Kidney (tissue), 14 donors: ENCODE results near the gene MAFG. TPM values are rescaled to one million over a fixed set of nuclear protein-coding genes. Genes with fewer than 3 reads are reported as not detected.

Experiments used
- DNase-seq, 5 donors: peaks; one replicate each; pipeline ENCODE4 v3.0.0-alpha.2; 2013 to 2020
- FAIRE-seq: peaks from 2 replicates; lab custom pipeline; 2012; peaks lifted over from hg19 to GRCh38; lab: Jason Lieb, UNC
- H3K27ac ChIP-seq, 2 donors: one replicate each; pipeline ENCODE4 v1.7.0; 2013; ENCODE audit warnings: low read depth in 2 of 2, low read length in 2 of 2, inconsistent platforms in 1 of 2
- H3K27me3 ChIP-seq: one replicate; pipeline ENCODE4 v1.7.1; 2013; ENCODE audit warnings: low read length, inconsistent platforms; ENCODE audit not compliant: control insufficient read depth, insufficient read depth
- H3K36me3 ChIP-seq, 3 donors: one replicate each; pipeline versions ENCODE4 v1.7.0 to v1.7.1; 2013; ENCODE audit warnings: low read length in 3 of 3, control low read depth in 1 of 3, inconsistent platforms in 1 of 3; ENCODE audit not compliant: insufficient read depth in 3 of 3, control insufficient read depth in 2 of 3
- H3K4me1 ChIP-seq, 3 donors: one replicate each; pipeline versions ENCODE4 v1.7.0 to v1.7.1; 2013; ENCODE audit warnings: low read length in 3 of 3, inconsistent platforms in 1 of 3, low read depth in 1 of 3; ENCODE audit not compliant: control insufficient read depth in 2 of 3, insufficient read depth in 2 of 3
- H3K4me3 ChIP-seq, 3 donors: one replicate each; pipeline versions ENCODE4 v1.7.0 to v1.8.1; 2013; ENCODE audit warnings: low read length in 3 of 3, control low read depth in 1 of 3, inconsistent platforms in 1 of 3
- H3K9ac ChIP-seq, 3 donors: one replicate each; pipeline versions ENCODE4 v1.7.0 to v1.7.1; 2013; ENCODE audit warnings: low read length in 3 of 3, control low read depth in 1 of 3, inconsistent platforms in 1 of 3
- H3K9me3 ChIP-seq, 3 donors: one replicate each; pipeline versions ENCODE4 v1.7.0 to v1.7.1; 2013; ENCODE audit warnings: low read length in 3 of 3, control low read depth in 1 of 3, inconsistent platforms in 1 of 3; ENCODE audit not compliant: control insufficient read depth in 2 of 3, insufficient read depth in 1 of 3
- CTCF ChIP-seq: IDR thresholded peaks from 3 replicates; pipeline ENCODE4 v1.5.1; 2012; ENCODE audit warnings: mild to moderate bottlenecking, moderate library complexity, borderline replicate concordance; ENCODE audit not compliant: insufficient read depth; ENCODE audit errors: extremely low read depth
- intact Hi-C: fragments of 100-400 bp; cut with DNase I; formaldehyde crosslinking; loops from one replicate; pipeline ENCODE4 v1.11.1; 2022
- polyA plus RNA-seq: library from polyadenylated mRNA; stranded (reverse); fragments of 350-450 nt; fragmentation: Illumina TruSeq; extraction: RNeasy Lipid Tissue Mini Kit (QIAGEN cat#74804); gene quantifications from one replicate; pipeline ENCODE4 v1.2.3, GENCODE V29; 2014; ENCODE audit warnings: low read depth, low replicate concordance; ENCODE audit not compliant: insufficient read depth
- total RNA-seq: library from RNA; stranded (reverse); fragmentation: NEBNext Ultra II Directional; extraction: Animal tissue kit (Norgen Biotek cat#: 25700); gene quantifications from one replicate; pipeline ENCODE4 v1.2.1, GENCODE V29; 2021
- donor health status: control.
- donor health status: control.
- donor health status: control.
- donor health status: control.
- donor health status: control.
- donor health status: DM: yes; HTN: yes; CAD: no.
- donor health status: Normal renal cell carcinoma (clear cell type).

MAFG gene
- total and polyA plus RNA-seq, 2 donors from 2014 or later, result 8.3 to 18.2 TPM

DNA sequence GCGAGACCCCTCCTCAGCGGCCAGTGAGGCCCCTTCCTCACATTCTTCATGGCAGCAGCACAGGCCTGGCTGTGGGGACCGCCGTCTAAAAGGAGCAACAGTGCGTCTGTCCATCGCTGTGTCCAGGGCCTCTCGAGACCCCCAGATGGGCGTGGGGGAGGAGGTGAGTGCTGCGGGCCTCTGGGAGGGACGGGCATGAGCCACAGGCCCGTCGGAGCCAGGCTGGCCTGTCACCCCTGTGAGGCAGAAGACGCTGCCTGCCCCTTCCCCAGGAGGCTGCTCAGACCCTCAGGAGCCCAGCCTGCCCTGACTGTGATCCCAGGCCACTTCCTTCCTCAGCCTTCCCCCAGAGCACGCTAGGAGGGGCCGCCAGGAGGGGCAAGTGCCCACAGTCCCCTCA, 11.7 kb upstream of the MAFG start:
- Histone ChIP-seq H3K36me3 (no peaks in the 10 kb centered on the region), H3K4me3 (no peak overlapping the region), H3K9me3 (no peaks in the 10 kb centered on the region), H3K9ac (no peak overlapping the region), H3K27ac (no peak overlapping the region), H3K4me1 (peaks cover 0 to 3% (median 0%) of the 10 kb centered on the region in 3 donors), H3K27me3 (no peaks in the 10 kb centered on the region)
- DNase-seq (no peak), FAIRE-seq (no peak)
- intact Hi-C loops, result no loop called here
- no peak for TF ChIP-seq CTCF

DNA sequence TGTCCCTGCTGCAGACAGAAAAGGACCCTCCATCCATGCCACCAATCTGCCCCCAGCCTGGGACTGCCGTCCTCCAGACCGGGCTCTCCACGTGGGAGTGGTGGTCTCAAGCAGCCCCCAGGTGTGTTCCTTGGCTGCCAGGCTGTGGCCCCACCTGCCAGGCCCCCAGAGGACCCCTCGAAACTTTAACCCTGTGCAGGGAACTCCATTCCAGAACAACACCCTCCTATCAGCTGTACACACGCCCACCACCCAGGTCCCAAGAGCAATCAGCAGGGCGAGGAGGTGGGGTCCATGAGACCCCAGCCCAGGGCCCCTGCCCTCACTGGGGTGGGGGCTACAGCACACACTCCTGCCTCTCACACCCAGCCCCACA, 8.2 kb upstream of the MAFG start:
- DNase-seq, result peak in 1 of 5 donors; percentile 74
- H3K4me3 ChIP-seq, result no peak overlapping the region
- intact Hi-C loops, result no loop called here

GRCh38 chr17:81934850-81935708, 7.5 kb upstream of the MAFG start:
- no peak overlapping the region for H3K4me3 ChIP-seq
- H3K36me3 ChIP-seq, result no peaks in the 10 kb centered on the region
- no peak for FAIRE-seq
- H3K9me3 ChIP-seq, result no peaks in the 10 kb centered on the region
- DNase-seq, result peak in 1 of 5 donors; percentile 71
- intact Hi-C loops, result no loop called here
- no peak overlapping the region for H3K27ac ChIP-seq
- H3K27me3 ChIP-seq, result no peaks in the 10 kb centered on the region
- H3K9ac ChIP-seq, result no peak overlapping the region
- no peak for TF ChIP-seq CTCF
- peaks cover 0 to 3% (median 0%) of the 10 kb centered on the region in 3 donors for H3K4me1 ChIP-seq

More for the DNA sequence above, 8.2 kb upstream of the MAFG start:
- TF ChIP-seq CTCF, result no peak
- Histone ChIP-seq H3K9me3 (no peaks in the 10 kb centered on the region), H3K27ac (no peak overlapping the region), H3K4me1 (peaks cover 0 to 3% (median 0%) of the 10 kb centered on the region in 3 donors), H3K27me3 (no peaks in the 10 kb centered on the region), H3K36me3 (no peaks in the 10 kb centered on the region), H3K9ac (no peak overlapping the region)
- no peak for FAIRE-seq
